Subcutaneous abdominal adipose tissue (tissue), 5 donors: ENCODE measurements around the gene C2orf15.
"Not testable (repeated sequence)": the region's sequence is repeated elsewhere in the genome, so short reads cannot be mapped to it uniquely, and the experiment has no call there.

Experiments used
- H3K27ac ChIP-seq: one replicate; pipeline ENCODE4 v1.7.0; 2013; ENCODE audit warnings: low read depth, mild to moderate bottlenecking, inconsistent platforms, low read length, moderate library complexity
- H3K27me3 ChIP-seq, 5 donors: one replicate each; pipeline ENCODE4 v1.7.0; 2013; ENCODE audit warnings: low read length in 5 of 5, inconsistent platforms in 1 of 5; ENCODE audit not compliant: control insufficient read depth in 5 of 5, insufficient read depth in 4 of 5
- H3K36me3 ChIP-seq, 5 donors: one replicate each; pipeline ENCODE4 v1.7.0; 2013; ENCODE audit warnings: low read length in 5 of 5; ENCODE audit not compliant: control insufficient read depth in 5 of 5, insufficient read depth in 5 of 5
- H3K4me1 ChIP-seq, 5 donors: one replicate each; pipeline ENCODE4 v1.7.0; 2013; ENCODE audit warnings: low read length in 5 of 5, mild to moderate bottlenecking in 3 of 5, moderate library complexity in 1 of 5; ENCODE audit not compliant: control insufficient read depth in 5 of 5, insufficient read depth in 5 of 5
- H3K4me3 ChIP-seq, 5 donors: one replicate each; pipeline ENCODE4 v1.7.0; 2013; ENCODE audit warnings: low read length in 5 of 5, low read depth in 1 of 5
- H3K9ac ChIP-seq, 5 donors: one replicate each; pipeline ENCODE4 v1.7.0; 2013; ENCODE audit warnings: low read length in 5 of 5, mild to moderate bottlenecking in 4 of 5, moderate library complexity in 3 of 5
- H3K9me3 ChIP-seq, 5 donors: one replicate each; pipeline ENCODE4 v1.7.0; 2013; ENCODE audit warnings: low read length in 5 of 5; ENCODE audit not compliant: control insufficient read depth in 5 of 5
- donor health status: healthy.
- donor health status: healthy.
- donor health status: healthy.
- donor health status: healthy.
- donor health status: healthy.

Gene C2orf15

GRCh38 chr2:99141110-99142108, at the start of gene C2orf15:
Gene C2orf15 (plus strand): TSS chr2:99141707. CDS start chr2:99150559, 8,852 bp downstream.
- Histone ChIP-seq H3K9me3 (no peaks in the 10 kb centered on the region), H3K36me3 (no peaks in the 10 kb centered on the region), H3K27me3 (no peaks in the 10 kb centered on the region), H3K27ac (peak within 1 kb of the TSS; percentile 70), H3K4me3 (peak within 1 kb of the TSS; percentile 77 to 99 (median 91)), H3K9ac (peak within 1 kb of the TSS; percentile 39 to 87 (median 79)), H3K4me1 (peaks cover 3 to 21% (median 17%) of the 10 kb centered on the region in 5 donors)

DNA sequence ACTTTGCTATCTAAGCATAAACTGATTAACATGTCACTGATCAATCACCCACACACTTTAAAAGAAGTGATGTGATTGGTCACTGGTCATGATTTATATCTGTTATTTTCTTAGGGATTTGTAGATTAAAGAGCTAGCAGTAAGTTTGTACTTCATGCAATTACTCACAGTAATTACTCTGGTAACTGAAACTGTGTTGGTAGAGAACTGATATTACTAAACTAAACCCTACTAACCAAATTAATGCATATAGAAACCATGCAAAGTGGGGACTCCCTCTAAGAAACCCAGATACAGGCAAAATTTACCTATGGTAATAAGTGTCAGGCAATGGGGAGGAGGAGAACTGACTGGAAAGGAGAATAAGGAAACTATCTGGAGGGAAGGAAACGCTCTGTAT, 44.8 kb upstream of the C2orf15 start:
- H3K9me3 ChIP-seq = peaks cover 0 to 6% (median 4%) of the 10 kb centered on the region in 5 donors
- H3K4me1 ChIP-seq = peaks cover 0 to 6% (median 0%) of the 10 kb centered on the region in 5 donors
- no peaks in the 10 kb centered on the region for H3K36me3 ChIP-seq
- no peak overlapping the region for H3K9ac ChIP-seq
- no peaks in the 10 kb centered on the region for H3K27me3 ChIP-seq
- H3K27ac ChIP-seq = no peak overlapping the region
- H3K4me3 ChIP-seq = no peak overlapping the region

DNA sequence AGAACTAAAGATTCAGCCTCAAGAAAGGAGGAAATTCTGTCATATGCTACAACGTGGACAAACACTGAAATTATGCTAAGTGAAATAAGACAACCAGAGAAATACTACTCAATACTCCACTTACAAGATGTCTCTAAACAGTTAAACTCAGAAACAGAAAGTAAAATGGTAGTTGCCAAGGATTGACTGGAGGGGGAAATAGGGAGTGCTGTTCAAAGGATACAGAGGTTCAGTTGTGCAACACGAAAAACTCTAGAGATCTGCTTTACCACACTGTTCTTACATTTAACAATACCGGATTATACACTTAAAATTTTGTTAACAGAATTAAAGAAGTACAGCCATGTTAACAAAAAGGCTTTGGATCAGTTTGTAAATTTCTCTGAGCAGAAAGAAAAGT, 39.8 kb upstream of the C2orf15 start:
- peaks cover 0 to 3% (median 0%) of the 10 kb centered on the region in 5 donors for H3K36me3 ChIP-seq
- H3K9me3 ChIP-seq = no peaks in the 10 kb centered on the region
- H3K9ac ChIP-seq = peak overlapping the region in 2 of 5 donors; percentile 25 to 40
- H3K4me3 ChIP-seq = peak overlapping the region in 2 of 5 donors; percentile 3 to 22
- peak overlapping the region; percentile 28 for H3K27ac ChIP-seq
- H3K27me3 ChIP-seq = no peaks in the 10 kb centered on the region
- peaks cover 0 to 6% (median 0%) of the 10 kb centered on the region in 5 donors for H3K4me1 ChIP-seq

DNA sequence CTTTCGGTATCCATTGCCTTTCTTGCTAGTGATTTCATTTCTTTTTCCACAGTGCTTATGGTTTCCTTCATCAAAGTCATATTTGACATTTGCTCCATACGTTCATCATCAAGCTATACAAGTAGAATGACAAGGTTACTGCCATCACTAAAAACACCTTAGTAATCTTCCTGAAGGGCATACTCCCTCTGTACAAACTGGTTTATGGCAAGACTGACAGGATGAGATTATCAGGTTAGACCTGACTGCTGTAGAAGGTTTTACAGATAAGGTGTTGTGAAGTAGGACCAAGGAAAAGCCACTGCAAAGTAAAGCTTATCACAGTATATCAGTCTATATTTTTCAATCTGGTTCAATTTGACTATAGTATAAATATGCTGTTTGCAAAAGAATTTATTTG, 37.5 kb upstream of the C2orf15 start:
- Histone ChIP-seq H3K27ac (no peak overlapping the region), H3K27me3 (no peaks in the 10 kb centered on the region), H3K4me1 (peaks cover 0 to 6% (median 0%) of the 10 kb centered on the region in 5 donors), H3K36me3 (peaks cover 0 to 4% (median 0%) of the 10 kb centered on the region in 5 donors), H3K9me3 (no peaks in the 10 kb centered on the region), H3K9ac (no peak overlapping the region), H3K4me3 (no peak overlapping the region)

GRCh38 chr2:99106913-99107312, 34.6 kb upstream of the C2orf15 start:
- H3K9ac ChIP-seq = no peak overlapping the region

GRCh38 chr2:99111236-99111635, 30.3 kb upstream of the C2orf15 start:
- Histone ChIP-seq H3K4me1 (peaks cover 0 to 6% (median 0%) of the 10 kb centered on the region in 5 donors), H3K4me3 (no peak overlapping the region), H3K9me3 (no peaks in the 10 kb centered on the region), H3K27me3 (no peaks in the 10 kb centered on the region), H3K9ac (no peak overlapping the region), H3K36me3 (peaks cover 0 to 4% (median 0%) of the 10 kb centered on the region in 5 donors), H3K27ac (no peak overlapping the region)

More at GRCh38 chr2:99106913-99107312, 34.6 kb upstream of the C2orf15 start:
- Histone ChIP-seq H3K27me3 (no peaks in the 10 kb centered on the region), H3K36me3 (peaks cover 0 to 4% (median 0%) of the 10 kb centered on the region in 5 donors), H3K9me3 (no peaks in the 10 kb centered on the region), H3K4me1 (no peaks in the 10 kb centered on the region), H3K4me3 (no peak overlapping the region), H3K27ac (no peak overlapping the region)

DNA sequence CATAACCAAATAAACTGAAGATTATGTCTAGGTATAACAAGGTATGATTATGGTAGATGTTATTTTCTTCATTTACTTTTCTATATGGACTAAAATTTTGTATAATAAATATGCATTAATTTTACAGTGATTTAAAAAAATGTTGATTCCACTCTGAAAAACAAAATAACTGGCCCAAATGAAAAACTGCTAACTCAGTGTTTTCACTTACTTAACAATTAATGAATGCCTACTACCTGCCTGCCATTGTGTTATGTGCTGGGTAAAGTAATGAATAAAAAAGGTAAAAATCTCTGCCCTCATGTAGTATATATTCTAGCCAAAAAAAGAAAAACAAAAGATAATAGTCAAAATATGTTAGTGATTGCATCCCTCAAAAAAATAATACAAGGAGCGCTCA, 29.6 kb upstream of the C2orf15 start:
- Histone ChIP-seq H3K9me3 (no peaks in the 10 kb centered on the region), H3K36me3 (peaks cover 0 to 2% (median 0%) of the 10 kb centered on the region in 5 donors), H3K9ac (no peak overlapping the region), H3K4me1 (peaks cover 0 to 6% (median 0%) of the 10 kb centered on the region in 5 donors), H3K27ac (no peak overlapping the region), H3K4me3 (no peak overlapping the region), H3K27me3 (no peaks in the 10 kb centered on the region)

DNA sequence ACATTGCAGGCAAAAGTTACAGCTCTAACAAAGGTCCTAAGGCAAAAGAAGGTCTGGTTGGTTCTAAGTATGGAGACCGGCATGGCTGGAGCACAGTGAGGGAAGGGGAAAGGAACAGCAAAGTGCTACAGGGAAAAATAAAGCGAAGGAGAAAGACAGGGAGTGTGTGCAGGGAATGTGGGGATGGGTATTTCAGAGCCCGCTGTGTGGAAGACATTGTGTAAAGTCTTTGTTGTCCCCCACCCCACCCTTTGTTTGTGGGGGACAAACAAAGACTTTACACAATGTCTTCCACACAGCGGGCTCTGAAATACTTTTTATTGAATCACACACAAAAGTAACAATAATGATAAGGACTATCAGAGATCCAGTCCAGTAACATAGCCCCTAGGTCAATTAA, 28.9 kb upstream of the C2orf15 start:
- H3K9me3 ChIP-seq = no peaks in the 10 kb centered on the region
- H3K27ac ChIP-seq = no peak overlapping the region
- no peak overlapping the region for H3K9ac ChIP-seq
- no peaks in the 10 kb centered on the region for H3K36me3 ChIP-seq
- H3K27me3 ChIP-seq = no peaks in the 10 kb centered on the region
- peaks cover 0 to 6% (median 0%) of the 10 kb centered on the region in 5 donors for H3K4me1 ChIP-seq
- peak overlapping the region in 1 of 5 donors; percentile 19 for H3K4me3 ChIP-seq

- Histone ChIP-seq H3K36me3 (peaks cover 7 to 14% (median 12%) of the 10 kb centered on the region in 5 donors), H3K27ac (no peak overlapping the region), H3K27me3 (no peaks in the 10 kb centered on the region), H3K4me1 (no peaks in the 10 kb centered on the region), H3K9me3 (peaks cover 0 to 11% (median 8%) of the 10 kb centered on the region in 5 donors), H3K4me3 (no peak overlapping the region), H3K9ac (no peak overlapping the region)
Observed at GRCh38 chr2:99127981-99128380, 13.5 kb upstream of the C2orf15 start.

DNA sequence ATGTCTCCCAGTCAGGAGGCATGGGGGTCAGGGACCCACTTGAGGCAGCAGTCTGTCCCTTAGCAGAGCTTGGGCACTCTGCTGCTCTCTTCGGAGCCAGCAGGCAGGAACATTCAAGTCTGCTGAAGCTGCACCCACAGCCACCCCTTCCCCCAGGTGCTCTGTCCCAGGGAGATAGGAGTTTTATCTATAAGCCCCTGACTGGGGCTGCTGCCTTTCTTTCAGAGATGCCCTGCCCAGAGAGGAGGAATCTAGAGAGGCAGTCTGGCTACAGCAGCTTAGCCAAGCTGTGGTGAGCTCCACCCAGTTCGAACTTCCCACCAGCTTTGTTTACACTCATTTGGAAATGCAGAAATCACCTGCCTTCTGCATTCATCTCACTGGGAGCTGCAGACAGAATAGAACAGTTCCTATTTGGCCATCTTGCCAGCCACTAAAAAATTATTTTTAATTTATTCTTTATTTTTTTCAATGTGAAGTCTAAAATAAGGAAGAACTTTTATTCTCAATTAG, 6.4 kb upstream of the C2orf15 start:
- not testable (repeated sequence) for H3K9me3 ChIP-seq, H3K4me1 ChIP-seq, H3K27me3 ChIP-seq, H3K27ac ChIP-seq, H3K9ac ChIP-seq, H3K36me3 ChIP-seq, H3K4me3 ChIP-seq
